ENCODE measurements around the gene KATNAL2. TPM values are rescaled to one million over a fixed set of nuclear protein-coding genes. Genes with fewer than 3 reads are reported as not detected.
"Not testable (repeated sequence)": the region's sequence is repeated elsewhere in the genome, so short reads cannot be mapped to it uniquely, and the experiment has no call there.

Gene KATNAL2
- total RNA-seq, 3 donors from 2014 or later, result 3.1 to 7.0 (median 5.7) TPM

DNA sequence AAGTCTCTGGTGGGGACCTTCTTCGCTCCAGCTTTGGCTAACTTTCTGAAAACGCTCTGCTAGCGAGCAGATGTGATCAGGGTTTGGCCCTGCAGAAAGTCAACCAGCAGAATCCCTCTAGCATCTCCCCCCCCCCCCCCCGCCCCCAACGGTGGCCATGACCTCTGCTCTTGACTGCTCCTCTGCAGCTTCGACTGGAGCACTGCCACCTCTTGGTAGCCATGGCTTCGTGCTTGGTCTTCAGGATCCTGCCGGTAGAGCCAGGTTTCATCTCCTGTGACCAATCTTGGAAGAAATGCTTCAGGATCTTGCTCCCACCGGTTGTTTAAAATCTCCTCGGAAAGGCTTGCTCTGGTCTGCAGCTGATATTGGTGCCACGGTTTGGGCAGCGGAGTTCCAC, 113.5 kb downstream of the KATNAL2 start:
- H3K4me3 ChIP-seq; DNase-seq; H3K4me1 ChIP-seq (ENCODE audit: low read depth); H3K36me3 ChIP-seq (ENCODE audit: low read depth); ATAC-seq; intact Hi-C loops (cut with DNase I, micrococcal nuclease); H3K9me3 ChIP-seq: not testable (repeated sequence)

DNA sequence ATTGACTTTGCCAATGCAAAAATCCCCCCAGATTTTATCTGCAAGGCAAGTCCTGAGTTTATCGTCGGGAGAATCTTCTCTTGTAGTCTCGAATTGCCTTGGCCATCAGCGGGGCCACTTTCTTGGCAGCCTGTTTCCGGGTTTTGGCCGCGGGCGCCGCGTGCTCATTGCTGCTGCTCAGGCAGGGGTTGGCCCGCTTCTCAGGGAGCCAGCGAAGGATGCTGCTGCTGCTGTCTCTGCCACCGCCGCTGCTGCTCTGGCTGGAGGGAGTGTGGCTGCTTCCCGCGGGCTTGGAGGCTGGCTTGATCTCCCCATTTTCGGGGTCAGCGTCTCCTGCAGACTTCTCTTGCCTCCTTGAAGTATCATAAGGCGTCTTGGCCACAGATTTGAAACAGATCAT, 115.5 kb downstream of the KATNAL2 start:
- no peak for DNase-seq
- TF ChIP-seq, protein P1, sequence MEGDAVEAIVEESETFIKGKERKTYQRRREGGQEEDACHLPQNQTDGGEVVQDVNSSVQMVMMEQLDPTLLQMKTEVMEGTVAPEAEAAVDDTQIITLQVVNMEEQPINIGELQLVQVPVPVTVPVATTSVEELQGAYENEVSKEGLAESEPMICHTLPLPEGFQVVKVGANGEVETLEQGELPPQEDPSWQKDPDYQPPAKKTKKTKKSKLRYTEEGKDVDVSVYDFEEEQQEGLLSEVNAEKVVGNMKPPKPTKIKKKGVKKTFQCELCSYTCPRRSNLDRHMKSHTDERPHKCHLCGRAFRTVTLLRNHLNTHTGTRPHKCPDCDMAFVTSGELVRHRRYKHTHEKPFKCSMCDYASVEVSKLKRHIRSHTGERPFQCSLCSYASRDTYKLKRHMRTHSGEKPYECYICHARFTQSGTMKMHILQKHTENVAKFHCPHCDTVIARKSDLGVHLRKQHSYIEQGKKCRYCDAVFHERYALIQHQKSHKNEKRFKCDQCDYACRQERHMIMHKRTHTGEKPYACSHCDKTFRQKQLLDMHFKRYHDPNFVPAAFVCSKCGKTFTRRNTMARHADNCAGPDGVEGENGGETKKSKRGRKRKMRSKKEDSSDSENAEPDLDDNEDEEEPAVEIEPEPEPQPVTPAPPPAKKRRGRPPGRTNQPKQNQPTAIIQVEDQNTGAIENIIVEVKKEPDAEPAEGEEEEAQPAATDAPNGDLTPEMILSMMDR (IDR thresholded peaks at IDR 0.05), result no peak
- no peaks in the 10 kb centered on the region for H3K9me3 ChIP-seq
- no peak for ATAC-seq
- H3K4me3 ChIP-seq, result no peak overlapping the region
- no peaks in the 10 kb centered on the region for H3K36me3 ChIP-seq (ENCODE audit: low read depth)
- intact Hi-C loops (cut with DNase I, micrococcal nuclease), result no loop called here
- H3K4me1 ChIP-seq (ENCODE audit: low read depth), result no peaks in the 10 kb centered on the region

DNA sequence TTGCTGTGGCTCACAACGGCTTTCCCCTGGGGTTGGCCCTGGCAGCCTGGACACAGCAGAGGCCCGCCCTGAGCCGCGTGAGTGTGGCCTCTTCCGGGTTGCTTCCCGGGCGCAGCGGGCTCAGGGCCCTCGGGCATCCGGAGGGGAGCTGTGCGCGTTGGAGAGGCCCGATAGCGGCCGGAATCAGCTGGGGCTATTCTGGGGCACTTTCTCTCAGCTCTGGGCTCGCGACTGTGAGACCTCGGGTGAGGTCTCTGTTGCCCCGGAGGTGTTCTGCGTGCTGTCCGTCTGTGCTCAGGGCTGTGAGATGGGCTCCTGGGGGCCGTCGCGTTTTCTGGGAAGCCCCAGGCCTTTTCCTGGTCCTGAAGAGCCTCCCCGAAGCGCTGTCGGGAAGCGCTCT, 117.2 kb downstream of the KATNAL2 start:
- intact Hi-C loops (cut with DNase I, micrococcal nuclease); H3K9me3 ChIP-seq; H3K4me3 ChIP-seq; H3K4me1 ChIP-seq (ENCODE audit: low read depth); ATAC-seq; H3K36me3 ChIP-seq (ENCODE audit: low read depth): not testable (repeated sequence)
- DNase-seq, result peak in 1 of 3 donors; percentile 37

DNA sequence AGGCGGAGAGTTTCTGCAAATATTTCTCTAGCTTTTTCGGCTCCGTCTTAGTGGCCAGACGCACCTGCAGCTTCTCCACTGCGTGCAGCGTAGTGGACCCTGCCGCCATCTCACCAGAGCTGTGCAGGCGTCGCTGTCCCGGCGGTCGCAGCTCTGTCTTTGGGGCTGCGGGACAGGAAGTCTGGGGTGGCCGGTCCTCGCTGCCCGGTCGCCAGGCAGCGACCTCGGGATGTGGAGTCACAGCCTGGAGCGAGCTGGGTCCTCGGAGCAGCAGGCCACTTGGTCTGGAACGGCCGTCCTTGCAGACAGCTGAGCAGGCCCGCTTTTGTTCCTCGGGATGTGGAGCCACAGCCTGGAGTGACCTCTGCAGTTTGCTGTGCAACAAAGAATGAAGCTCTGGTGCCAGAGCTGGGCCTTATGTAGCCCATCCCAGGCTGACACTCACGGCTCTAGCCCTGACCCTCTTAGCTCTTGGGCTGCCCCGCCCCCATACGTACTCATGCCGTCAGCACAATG, 117.8 kb downstream of the KATNAL2 start, which contains the start of gene ELOA2:
Gene ELOA2 (minus strand): TSS at position 466 of the 516 bp plus-strand sequence. CDS start 357 bp downstream, at position 109.
- intact Hi-C loops (cut with DNase I, micrococcal nuclease), result no loop called here
- H3K9me3 ChIP-seq, result no peaks in the 10 kb centered on the region
- ATAC-seq, result no peak
- no peak within 1 kb of the TSS for H3K4me3 ChIP-seq
- DNase-seq, result peak in 1 of 3 donors; percentile 40
- TF ChIP-seq, protein P1 (IDR thresholded peaks at IDR 0.05), result no peak
- no peaks in the 10 kb centered on the region for H3K36me3 ChIP-seq (ENCODE audit: low read depth)
- no peaks in the 10 kb centered on the region for H3K4me1 ChIP-seq (ENCODE audit: low read depth)

DNA sequence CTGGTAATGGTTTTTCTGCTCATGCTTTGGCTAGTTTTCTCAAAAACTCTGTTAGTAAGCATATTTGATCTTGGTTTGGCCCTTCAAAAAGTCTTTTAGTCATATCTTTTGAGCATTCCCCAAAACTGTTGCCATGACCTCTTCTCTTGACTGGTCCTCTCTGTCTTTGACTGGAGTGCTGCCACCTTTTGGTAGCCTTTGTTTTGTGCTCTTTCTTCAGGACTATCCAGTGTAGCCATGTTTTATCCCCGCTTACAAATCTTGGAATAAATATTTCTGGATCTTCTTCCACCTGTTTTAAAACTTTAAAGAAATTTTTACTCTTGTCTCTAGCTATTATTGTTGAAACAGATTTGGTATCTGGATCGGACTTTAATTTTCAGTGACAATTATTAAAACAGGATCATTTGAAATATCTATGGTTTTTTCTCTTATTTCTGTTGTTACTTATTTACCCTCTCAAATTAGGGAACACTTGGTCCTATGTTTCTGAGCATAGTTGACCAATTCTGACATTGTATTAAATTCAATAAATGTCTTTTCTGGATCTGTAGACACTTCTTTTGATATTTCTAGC, 119.0 kb downstream of the KATNAL2 start:
- TF ChIP-seq, protein P1 (IDR thresholded peaks at IDR 0.05), result no peak
- DNase-seq, result peak in 1 of 3 donors; percentile 57

DNA sequence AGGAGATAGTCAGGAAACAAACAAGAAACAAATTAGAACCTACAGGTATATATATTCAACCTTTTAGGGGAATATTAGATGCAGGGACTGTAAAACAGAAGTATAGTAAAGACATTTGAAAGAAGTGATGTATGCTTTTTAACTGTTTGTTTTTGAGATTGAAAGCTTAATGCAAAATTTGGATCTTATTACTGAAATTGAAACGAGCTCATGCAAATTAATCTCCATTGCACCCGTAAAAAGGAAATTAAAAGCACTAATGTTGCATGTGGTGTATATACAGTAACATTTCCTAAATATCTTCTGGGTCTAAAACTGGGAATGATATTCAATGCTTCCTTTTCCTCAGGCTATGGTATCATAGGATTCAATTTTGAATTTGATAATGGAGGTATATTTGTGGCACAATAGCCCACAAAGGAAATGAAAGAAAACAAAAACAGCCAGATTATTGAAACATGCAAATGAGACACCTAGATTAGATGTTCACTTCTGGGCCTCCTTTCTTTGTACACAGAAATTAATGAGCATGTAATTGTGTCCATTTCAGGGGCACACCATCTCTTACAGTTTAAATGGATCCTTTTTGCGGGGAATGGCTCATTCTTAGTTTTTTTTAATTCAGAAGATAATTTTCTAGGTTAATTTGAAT, 119.7 kb downstream of the KATNAL2 start:
- TF ChIP-seq, protein P1 (IDR thresholded peaks at IDR 0.05), result no peak
- intact Hi-C loops (cut with DNase I, micrococcal nuclease), result no loop called here
- Histone ChIP-seq H3K4me3 (no peak overlapping the region), H3K9me3 (no peaks in the 10 kb centered on the region), H3K36me3 (ENCODE audit: low read depth) (no peaks in the 10 kb centered on the region), H3K4me1 (ENCODE audit: low read depth) (no peaks in the 10 kb centered on the region)
- ATAC-seq, result no peak
- DNase-seq, result no peak

More for the DNA sequence above, 119.0 kb downstream of the KATNAL2 start:
- Histone ChIP-seq H3K36me3 (ENCODE audit: low read depth) (no peaks in the 10 kb centered on the region), H3K9me3 (no peaks in the 10 kb centered on the region), H3K4me1 (ENCODE audit: low read depth) (no peaks in the 10 kb centered on the region), H3K4me3 (no peak overlapping the region)
- no peak for ATAC-seq
- intact Hi-C loops (cut with DNase I, micrococcal nuclease), result no loop called here

Data from mucosa of descending colon (tissue), 3 donors.